Posterior cingulate gyrus (tissue), 11 donors: ENCODE data around the gene ACRBP.
A peak's percentile ranks its signal among the peaks of the same experiment; 100 is the strongest.

Experiments used
- DNase-seq, 10 donors: peaks; one replicate each; pipeline versions ENCODE4 v3.0.0 to v3.0.0-alpha.2; 2020 to 2021; ENCODE audit warnings: mixed read lengths in 3 of 10
- intact Hi-C: fragments of 100-400 bp; cut with DNase I; formaldehyde crosslinking; loops from one replicate; pipeline ENCODE4 v1.15.1; 2023

The ACRBP gene

DNA sequence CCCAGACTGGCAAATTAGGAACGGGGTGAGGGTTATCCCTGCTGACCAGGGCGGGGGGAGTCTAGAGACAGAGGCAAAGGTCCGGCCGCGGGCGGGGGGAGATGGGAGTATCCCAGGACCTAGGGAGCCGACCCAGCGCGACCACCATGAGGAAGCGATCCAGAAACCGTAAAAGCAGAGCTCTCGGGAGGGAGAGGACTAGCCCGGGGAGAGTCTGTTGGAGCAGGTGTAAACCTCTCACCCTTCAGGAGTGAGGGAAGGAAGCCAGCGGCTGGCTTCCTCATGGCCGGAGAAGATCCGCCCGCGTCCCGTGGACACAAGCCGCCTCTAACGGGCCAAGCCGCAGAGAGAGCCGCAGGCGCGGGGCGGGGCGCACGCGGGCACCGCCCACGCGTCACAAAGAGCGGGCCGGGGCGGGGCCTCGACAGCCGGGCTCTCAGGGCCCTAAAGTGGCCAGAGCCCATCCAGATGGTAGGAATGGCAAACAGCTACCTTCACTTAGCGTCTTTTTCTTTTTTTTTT lies at the start of gene ACRBP:
TSS of gene ACRBP (minus strand) at position 350 of the 522 bp plus-strand sequence. CDS start at position 284, 66 bp downstream.
- intact Hi-C loops = no loop called here
- peak; percentile 48 to 96 (median 59) for DNase-seq

DNA sequence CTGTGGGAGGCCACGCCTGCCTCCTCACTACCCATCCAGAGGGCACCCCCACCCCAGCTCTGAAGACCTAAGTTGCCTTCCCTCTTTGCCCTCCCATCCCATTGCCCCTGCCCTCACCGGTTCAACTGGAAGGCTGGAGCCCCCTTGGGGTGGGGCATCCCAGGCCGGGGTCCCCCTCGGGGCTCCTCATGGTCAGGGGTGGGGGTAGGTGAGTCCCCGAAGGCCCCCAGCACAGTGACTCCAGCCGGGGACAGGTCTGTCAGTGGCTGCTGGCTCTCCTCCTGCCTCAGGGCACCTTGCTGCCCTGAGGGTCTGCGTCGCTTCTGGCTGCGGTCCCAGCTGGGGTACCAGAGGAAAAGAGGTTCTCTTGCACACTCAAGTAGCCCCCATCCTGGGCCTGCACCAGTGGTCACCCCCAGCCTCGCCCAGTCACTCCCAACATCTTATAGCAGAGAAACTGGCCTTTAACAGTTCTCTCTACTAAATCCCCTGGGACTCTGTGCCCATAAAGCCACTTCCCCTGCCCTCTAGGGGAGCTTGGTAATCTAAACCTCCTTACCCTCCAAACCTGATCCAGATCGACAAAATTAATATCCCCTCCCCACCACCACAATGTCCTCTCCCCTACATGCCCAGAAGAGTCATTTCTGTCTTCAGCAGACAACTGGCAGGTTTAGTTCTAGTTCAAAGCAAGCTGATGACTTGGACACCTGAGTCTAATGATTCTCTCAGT lies 48.2 kb upstream of the ACRBP start:
- intact Hi-C loops = no loop called here
- DNase-seq = no peak

DNA sequence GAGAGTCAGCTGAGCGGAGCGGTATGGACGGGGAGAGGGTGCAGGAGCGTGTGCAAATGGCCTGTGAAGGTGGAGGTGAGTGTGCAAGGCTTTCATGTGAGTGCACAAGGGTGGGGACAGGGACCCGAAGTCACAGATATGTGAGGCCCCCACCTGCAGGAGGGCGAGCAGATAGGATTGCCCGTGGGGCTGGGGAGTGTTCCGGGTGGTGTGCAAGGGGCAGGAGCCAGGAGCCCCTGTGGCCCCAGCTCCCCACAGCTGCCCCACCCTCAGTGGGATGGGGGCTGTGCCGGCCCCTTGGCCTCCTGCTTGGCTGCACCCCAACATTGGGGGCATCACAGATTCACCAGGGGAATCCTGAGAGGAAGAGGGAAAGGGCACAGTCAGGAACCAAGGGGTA lies 47.5 kb upstream of the ACRBP start:
- intact Hi-C loops = no loop called here
- no peak for DNase-seq

DNA sequence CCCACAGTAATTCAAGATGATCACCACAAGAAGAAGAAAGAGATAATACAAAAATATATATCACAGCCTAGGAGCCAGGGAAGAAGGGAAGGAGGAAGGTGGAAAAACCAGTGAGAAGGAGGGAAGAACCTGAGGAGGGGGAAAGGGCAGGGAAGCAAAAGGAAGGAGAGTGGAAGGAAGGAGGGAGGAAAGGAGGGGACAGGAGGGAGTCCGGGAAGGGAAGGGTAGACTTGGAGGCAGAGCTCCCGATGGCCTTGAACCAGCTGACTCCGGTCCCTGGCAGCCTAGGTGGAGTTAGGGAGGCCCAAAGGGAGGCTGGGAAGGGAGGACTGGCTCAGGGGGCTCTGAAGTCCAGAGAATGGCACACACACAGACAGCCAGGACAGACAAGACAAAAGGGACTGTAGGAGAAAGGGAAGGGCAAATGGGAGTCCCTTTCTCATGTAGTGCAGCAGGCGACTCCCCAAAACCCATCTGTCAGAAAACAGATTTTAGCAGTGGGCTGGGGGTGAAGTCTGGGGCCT lies 46.7 kb upstream of the ACRBP start:
- no peak for DNase-seq
- intact Hi-C loops = no loop called here

DNA sequence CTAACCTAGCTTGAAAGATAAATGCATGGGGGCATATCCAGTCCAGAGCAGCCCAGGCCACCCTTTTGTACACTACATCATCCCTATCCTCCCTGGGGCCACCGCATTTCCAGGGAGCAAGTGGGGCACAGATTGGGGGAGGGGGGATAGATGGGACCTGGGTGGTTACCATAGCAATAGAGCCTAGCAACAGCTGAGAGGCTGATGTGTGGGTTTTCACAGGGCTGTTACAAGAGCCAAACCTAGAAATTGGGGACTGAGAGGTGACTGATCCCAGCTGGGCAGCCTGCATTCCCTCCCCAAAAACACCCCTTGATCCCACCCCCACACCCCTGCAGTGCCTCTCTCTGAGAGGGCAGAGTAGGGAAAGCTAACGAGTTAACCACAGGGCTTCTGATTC lies 45.7 kb upstream of the ACRBP start:
- intact Hi-C loops = no loop called here
- DNase-seq = peak in 1 of 10 donors; percentile 19

DNA sequence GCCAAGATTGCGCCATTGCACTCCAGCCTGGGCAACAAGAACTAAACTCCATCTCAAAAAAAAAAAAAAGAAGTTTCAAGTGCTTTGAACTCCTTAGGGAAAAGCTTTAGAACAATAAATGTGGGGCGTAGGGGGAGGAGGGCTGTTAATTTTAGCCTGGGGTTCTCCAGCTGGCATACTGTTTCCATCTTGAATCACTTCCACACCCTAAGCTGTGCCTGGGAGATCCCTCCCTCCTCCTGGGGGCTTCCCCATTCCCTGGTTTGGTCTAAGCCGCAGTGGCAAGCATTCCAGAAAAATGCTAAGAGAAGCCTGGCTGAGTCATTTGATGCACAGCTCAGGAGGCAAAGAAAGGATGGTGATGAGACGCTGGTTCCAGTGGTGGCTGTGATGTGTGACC lies 44.2 kb upstream of the ACRBP start:
- intact Hi-C loops = no loop called here
- peak in 1 of 10 donors; percentile 46 for DNase-seq

DNA sequence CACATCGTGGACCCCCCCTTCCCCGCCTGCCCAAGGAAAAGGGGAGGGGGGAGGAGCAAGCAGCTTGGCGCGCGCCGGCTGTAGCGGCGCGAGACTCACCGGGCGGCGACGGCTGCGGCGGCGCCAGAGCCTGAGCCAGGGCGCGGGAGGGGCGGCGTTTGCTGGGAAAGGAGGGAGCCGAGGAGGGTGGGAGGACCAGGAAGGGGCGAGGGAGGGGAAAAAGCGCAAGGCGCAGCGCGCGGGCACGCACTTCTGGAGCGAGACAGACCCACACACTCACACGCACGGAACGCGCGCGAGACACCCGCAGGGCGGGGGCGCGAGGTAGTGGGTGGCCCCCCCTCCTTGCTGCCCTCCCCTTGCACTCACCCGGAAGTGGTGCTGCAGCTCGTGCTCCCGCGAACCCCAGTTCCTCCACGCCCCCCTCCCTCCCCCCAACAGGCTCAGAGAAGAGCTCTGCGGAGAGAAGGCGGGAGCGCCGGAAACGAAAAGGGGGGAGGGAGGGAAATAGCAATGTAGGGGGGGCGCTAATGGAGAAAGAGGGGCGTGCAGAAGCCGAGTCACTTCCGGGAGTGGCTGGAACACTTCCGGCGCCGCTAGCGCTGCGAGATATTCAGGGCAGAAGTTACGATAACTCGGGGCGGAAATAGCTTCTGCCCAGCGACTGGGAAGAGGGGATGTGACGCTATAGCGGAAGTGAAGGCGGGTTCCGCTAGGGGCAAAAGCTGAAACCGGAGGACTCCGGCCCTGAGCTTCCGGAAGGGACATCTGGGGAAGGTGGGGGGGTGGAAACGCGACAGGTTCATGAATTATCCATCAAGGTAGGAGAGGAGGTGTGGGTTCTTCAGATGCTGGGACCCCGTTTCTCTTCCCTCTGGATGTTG lies 42.0 kb upstream of the ACRBP start, which contains the start of gene ZNF384:
TSS of gene ZNF384 (minus strand) at position 377 of the 884 bp plus-strand sequence. CDS start 9,855 bp downstream, outside the sequence.
- peak; percentile 99 to 100 (median 99) for DNase-seq

DNA sequence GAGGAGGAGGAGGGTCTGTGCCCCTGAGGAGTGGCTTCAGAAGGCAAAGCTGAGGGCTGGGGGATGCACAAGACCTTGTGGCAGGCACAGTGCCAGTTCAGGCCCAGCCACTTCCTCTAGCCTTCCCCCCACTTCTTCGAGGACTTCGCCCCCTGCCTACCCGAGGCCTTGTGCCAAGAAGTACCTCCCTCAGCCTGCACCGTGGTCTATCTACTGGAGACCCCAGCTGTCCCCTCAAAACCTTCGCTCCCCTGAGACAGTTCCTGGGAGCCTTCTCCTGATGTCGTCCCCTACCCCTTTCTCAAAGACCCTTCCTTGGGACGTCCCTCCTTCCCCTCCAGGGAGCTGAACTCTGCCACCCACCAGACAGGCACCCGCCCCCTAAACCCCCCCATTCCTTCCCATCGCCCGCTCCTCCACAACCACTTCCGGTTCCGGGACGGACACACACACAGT lies 41.3 kb upstream of the ACRBP start:
- peak in 6 of 10 donors; percentile 83 to 96 (median 88) for DNase-seq
- intact Hi-C loops = loop anchor here (2.0 kb wide), 1 partner anchor 36 kb away; the partner anchor contains the start of gene COPS7A

More for the DNA sequence above, 42.0 kb upstream of the ACRBP start, which contains the start of gene ZNF384:
- intact Hi-C loops = loop anchor here (1.0 to 2.0 kb wide), 2 partner anchors 26 to 36 kb away; partner anchors contain the start of genes COPS7A and ING4

DNA sequence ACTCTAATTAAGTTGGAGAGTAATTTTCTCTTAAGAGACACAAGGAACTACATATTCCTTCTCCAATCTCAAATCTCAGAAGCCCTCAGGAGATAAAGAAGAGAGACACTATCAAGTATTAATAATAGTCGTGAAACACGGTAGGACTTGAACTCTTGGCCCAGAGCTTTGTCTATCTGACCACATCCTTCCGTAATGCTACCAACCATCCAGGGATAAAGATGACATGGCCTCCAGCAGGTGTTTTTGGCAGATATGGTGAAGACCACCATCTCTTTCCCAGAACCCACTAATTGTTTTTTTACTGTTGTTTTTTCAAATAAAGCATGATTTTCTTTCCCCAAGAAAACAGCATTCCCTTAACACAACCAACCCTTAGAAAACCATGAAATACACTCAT lies 38.6 kb upstream of the ACRBP start:
- peak in 1 of 10 donors; percentile 1 for DNase-seq
- intact Hi-C loops = loop anchor here (1.0 kb wide), 1 partner anchor 69 kb away; no protein-coding TSS in a partner anchor

DNA sequence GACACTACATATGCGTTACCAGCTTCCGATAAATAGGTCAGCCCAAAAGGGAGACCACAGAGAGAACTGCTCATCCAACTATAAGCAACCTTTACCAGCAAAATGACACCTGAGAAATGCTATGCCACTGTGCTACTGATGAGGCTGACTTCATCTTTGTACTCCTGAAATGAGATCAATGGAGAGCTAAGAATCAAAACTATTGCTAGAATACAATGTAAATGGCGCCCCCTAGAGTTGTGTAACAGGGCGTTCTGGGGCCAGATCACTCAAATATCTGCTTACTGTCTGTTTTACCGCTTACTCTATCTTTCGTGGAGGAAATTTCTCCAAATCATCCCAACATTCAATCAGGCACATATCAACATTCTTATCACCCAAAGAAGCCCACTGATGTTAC lies 37.4 kb upstream of the ACRBP start:
- intact Hi-C loops = loop anchor here (1.0 kb wide), 1 partner anchor 67 kb away; no protein-coding TSS in a partner anchor
- peak in 1 of 10 donors; percentile 60 for DNase-seq

DNA sequence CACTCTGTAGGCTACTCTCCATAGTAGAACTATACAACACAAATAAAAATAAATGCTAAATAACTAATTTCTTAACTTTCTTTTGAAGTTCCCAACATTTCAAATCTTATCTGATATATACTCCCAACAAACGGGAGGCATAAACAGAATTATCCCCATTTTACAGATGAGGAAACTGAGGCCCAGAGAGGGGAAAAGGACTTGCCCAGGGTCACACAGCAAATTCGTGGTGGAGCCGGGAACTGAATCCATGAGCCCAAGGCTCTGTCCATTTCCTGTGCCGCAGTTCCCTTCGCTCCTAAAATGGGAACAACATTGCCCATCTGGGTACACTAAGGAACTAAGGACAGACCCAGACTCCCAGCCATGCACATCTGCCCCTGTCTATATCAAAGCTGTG lies 29.7 kb upstream of the ACRBP start:
- intact Hi-C loops = no loop called here
- DNase-seq = peak in 1 of 10 donors; percentile 5

DNA sequence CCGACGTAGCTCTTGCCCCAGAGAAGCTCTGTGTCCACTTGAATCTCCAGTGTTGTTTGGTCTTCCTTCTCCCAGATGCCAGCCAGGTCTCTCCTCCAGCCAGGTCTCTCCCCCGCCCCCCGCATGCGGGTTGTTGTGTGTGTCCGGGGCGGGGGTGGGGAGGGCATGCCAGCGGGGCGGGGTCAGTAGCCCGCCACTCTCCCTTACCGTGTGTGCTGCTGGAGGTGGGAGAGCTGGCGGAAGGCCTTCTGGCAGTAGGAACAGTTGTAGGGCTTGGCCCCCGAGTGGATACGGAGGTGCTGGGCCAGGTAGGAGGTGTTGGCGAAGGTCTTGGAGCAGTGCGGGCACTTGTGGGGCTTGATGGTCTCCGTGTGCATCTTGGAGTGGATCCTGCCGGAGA lies 24.9 kb upstream of the ACRBP start:
- intact Hi-C loops = no loop called here
- DNase-seq = peak in 1 of 10 donors; percentile 52

DNA sequence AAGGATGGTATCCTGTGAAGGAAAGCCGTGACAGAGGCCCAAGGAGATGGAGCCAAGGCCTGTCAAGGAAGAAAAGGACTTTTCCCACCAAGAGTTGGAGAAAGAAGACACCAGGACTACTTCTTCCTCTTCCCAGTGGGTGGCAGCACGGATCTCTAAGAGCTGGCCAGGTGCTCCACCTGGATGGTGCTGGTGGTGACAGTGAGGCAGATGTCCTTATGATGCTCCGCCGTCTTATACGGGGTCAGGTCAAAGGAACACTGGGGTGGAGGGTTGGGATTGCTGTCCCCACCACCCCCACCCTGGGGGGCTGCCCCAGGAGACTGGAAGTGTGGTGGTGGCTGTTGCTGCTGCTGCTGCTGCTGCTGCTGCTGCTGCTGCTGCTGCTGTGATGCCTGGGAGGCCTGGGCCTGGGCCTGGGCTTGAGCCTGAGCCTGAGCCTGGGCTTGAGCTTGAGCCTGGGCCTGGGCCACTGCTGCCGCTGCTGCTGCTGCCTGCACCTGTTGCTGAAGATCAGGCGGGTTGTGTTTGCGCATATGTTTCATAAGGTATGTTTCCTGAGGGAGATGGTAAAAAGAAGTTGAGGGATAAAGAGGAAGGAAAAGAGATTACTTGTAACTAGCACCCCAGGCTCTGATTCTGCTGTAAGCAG lies 20.5 kb upstream of the ACRBP start:
- peak in 1 of 10 donors; percentile 17 for DNase-seq
- intact Hi-C loops = no loop called here

DNA sequence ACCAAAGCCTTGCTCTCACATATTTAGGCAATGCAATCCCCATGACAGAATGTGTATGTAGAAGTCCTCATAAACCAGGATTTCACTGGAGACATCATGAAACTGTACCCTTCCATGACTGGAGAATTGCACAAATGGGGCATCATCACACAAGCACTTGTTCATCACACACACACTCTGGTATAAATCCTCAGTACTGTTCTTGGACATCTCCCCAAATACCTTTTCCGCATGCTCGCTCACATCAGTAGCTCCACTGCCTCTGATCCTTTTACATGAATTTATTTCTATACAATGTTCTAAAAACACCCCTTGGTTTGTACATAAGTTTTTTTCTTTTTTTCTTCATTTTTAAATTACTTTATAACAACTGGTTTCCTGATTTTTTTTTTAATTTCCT lies 19.0 kb upstream of the ACRBP start:
- intact Hi-C loops = no loop called here
- DNase-seq = no peak

DNA sequence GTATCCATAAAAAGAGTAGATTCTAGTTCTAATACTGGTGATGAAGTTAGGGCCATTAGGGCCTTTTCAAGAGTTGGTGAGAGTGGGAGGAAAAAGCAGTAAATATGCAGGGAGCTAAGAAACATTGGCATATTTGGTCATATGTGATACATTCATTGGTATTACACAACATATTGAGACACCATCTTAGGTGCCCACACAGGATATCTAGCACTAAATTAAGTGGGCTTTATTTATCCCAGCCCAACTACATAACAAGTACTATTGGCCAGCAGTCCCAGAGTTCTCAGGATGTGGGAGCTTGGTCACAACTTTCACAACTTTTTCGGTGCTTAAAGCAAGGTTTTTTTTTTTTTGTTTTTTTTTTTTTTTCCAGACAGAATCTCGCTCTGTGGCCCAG lies 17.7 kb upstream of the ACRBP start:
- intact Hi-C loops = loop anchor here (5.0 kb wide), 1 partner anchor 48 kb away; no protein-coding TSS in a partner anchor
- no peak for DNase-seq

DNA sequence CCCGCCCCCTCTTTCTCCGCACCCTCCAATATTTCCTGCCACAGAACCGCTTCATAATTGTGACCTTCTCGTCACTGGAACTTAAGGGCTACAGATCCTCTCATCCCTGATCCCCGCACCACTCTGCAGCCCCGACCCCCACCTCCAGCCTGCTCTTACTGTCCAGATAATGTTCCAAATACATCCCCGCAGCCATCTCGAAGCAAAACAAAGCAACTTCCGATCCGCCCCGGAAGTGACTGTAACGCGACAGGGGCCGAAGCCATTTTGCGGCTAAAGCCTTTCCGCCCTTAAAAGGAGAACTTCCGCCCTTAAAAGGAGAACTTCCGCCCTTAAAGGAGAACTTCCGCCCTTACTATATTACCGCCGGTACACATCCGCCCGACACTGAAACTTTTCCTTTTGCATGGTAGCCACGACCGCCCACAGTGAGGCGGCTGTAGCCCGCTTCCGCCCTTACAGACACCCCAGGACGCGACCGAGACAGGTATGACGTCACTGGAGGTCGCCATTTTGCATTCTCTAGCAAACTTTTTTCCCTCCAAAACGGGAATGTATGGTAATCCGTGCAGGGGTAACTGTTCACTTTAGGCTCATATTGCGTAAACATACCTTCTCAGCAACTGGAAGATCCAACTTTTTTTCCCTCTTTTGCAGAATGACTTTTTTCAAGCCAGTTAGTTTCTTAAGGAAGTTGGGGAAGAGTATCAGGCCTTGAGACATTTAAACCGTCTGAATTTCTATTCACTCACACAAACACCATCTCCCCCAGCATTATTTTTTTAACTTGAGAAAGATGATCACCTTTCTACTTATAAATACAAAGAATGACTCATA lies 15.9 kb upstream of the ACRBP start, which contains the start of gene ING4:
TSS of gene ING4 (minus strand) at position 214 of the 837 bp plus-strand sequence. CDS start at position 196, 18 bp downstream.
- peak; percentile 95 to 100 (median 97) for DNase-seq
- intact Hi-C loops = loop anchor here (1.0 to 5.0 kb wide), 3 partner anchors 26 to 60 kb away; partner anchors contain the start of gene ZNF384

DNA sequence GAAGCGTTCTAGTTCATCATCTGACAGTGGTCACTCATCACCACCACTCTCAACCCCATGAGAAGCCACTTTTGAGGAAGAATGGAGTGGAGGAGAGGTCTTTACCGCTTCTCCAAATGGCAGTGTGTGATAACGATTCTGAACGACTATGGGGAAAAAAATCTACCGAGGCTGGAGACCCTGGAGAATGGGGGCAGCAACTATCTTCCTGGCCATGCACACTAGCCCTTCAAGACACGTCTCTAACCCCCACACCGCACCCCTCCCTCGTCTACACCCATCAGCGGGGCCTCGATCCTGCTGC lies 15.3 kb upstream of the ACRBP start:
- no peak for DNase-seq
- intact Hi-C loops = loop anchor here (5.0 kb wide), 1 partner anchor 45 kb away; no protein-coding TSS in a partner anchor

DNA sequence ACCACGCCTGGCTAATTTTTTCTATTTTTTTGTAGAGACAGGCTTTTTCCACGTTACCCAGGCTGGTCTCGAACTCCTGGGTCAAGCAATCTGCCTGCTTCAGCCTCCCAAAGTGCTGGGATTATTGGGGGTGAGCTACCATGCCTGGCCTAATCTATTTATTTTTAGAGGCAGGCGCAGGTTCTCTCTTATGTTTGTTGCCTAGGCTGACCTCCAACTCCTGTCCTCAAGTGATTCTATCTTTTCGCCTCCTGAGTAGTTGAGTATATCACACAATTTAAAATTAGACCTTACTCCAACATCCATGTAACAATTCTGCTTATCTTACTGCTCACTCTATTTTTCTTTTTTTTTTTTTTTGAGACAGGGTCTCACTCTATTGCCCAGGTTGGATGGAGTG lies 6.8 kb upstream of the ACRBP start:
- intact Hi-C loops = no loop called here
- DNase-seq = peak in 2 of 10 donors; percentile 12 to 43

DNA sequence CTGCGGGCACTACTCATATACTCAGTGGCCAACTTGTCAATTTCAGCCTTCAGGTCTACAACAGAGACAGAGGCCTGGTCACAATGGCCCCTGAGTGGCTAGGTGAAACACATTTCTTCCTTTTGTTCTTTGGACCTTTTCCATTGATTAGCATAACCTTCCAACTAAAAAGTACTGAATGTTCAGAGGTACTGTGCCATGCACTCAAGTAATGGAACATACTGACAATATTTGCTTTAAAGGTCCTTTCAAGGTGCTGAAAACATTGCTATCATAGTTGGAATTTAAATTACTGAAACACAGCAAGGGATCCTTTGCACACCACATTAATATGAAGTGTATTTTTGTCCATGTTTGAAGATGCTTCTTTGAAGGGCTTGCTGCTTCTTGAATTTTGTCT lies 6.1 kb upstream of the ACRBP start:
- intact Hi-C loops = no loop called here
- DNase-seq = no peak
